Trophoblast cell (in vitro differentiated cells and primary cell): ENCODE results near the gene GAK.

ENCODE experiments used
- DNase-seq, 2 donors: peaks; one replicate each; pipeline ENCODE4 v3.0.0-alpha.2; 2016
- H2AFZ ChIP-seq: 2 replicates; pipeline ENCODE4 v1.6.1; 2013; ENCODE audit warnings: low read length, moderate library complexity, mild to moderate bottlenecking; ENCODE audit not compliant: insufficient read depth, poor library complexity
- H2AK5ac ChIP-seq: 2 replicates; pipeline ENCODE4 v1.6.1; 2013; ENCODE audit warnings: mild to moderate bottlenecking, low read length
- H2BK120ac ChIP-seq: 2 replicates; pipeline ENCODE4 v1.6.1; 2013; ENCODE audit warnings: low read length, mild to moderate bottlenecking, moderate library complexity; ENCODE audit not compliant: insufficient read depth, poor library complexity
- H2BK12ac ChIP-seq: 2 replicates; pipeline ENCODE4 v1.6.1; 2013; ENCODE audit warnings: mild to moderate bottlenecking, low read length, moderate library complexity
- H2BK5ac ChIP-seq: 2 replicates; pipeline ENCODE4 v1.6.1; 2013; ENCODE audit warnings: low read length, low read depth, moderate library complexity, mild to moderate bottlenecking; ENCODE audit not compliant: poor library complexity
- H3K14ac ChIP-seq: 2 replicates; pipeline ENCODE4 v1.6.1; 2013; ENCODE audit warnings: mild to moderate bottlenecking, low read length
- H3K18ac ChIP-seq: 2 replicates; pipeline ENCODE4 v1.6.1; 2013; ENCODE audit warnings: mild to moderate bottlenecking, low read length
- H3K23ac ChIP-seq: 2 replicates; pipeline ENCODE4 v1.6.1; 2013; ENCODE audit warnings: low read length
- H3K27ac ChIP-seq: 2 replicates; pipeline ENCODE4 v1.5.1; 2013; ENCODE audit warnings: low read depth, mild to moderate bottlenecking, inconsistent platforms, low read length, moderate library complexity
- H3K27me3 ChIP-seq: 2 replicates; pipeline ENCODE4 v1.6.1; 2013; ENCODE audit warnings: inconsistent platforms, mild to moderate bottlenecking, low read length, moderate library complexity; ENCODE audit not compliant: insufficient read depth
- H3K36me3 ChIP-seq, 2 experiments: 1 replicate in 1 of 2; 2 replicates in 1 of 2; pipeline ENCODE4 v1.6.1; 2013; ENCODE audit warnings: low read length in 2 of 2, mild to moderate bottlenecking in 2 of 2, moderate library complexity in 1 of 2; ENCODE audit not compliant: insufficient read depth in 2 of 2, control insufficient read depth in 1 of 2
- H3K4ac ChIP-seq: 2 replicates; pipeline ENCODE4 v1.6.1; 2013; ENCODE audit warnings: low read depth, mild to moderate bottlenecking, low read length, moderate library complexity
- H3K4me1 ChIP-seq, 2 experiments: 1 replicate in 1 of 2; 2 replicates in 1 of 2; pipeline ENCODE4 v1.6.1; 2013; ENCODE audit warnings: low read length in 2 of 2, mild to moderate bottlenecking in 2 of 2, moderate library complexity in 1 of 2; ENCODE audit not compliant: insufficient read depth in 2 of 2, control insufficient read depth in 1 of 2
- H3K4me2 ChIP-seq: 2 replicates; pipeline ENCODE4 v1.6.1; 2013; ENCODE audit warnings: inconsistent platforms, mild to moderate bottlenecking, low read length, moderate library complexity
- H3K4me3 ChIP-seq: 2 replicates; pipeline ENCODE4 v1.5.1; 2013; ENCODE audit warnings: mild to moderate bottlenecking, low read depth, low read length, inconsistent platforms
- H3K79me1 ChIP-seq: one replicate; pipeline ENCODE4 v1.6.1; 2013; ENCODE audit warnings: low read length
- H3K79me2 ChIP-seq: 2 replicates; pipeline ENCODE4 v1.6.1; 2013; ENCODE audit warnings: low read length, mild to moderate bottlenecking; ENCODE audit not compliant: control insufficient read depth, insufficient read depth, poor library complexity
- H3K9ac ChIP-seq: 2 replicates; pipeline ENCODE4 v1.6.1; 2013; ENCODE audit warnings: mild to moderate bottlenecking, low read length
- H3K9me3 ChIP-seq: 2 replicates; pipeline ENCODE4 v1.6.1; 2013; ENCODE audit warnings: low read depth, mild to moderate bottlenecking, control low read depth, inconsistent platforms, low read length; ENCODE audit not compliant: insufficient read depth
- H4K12ac ChIP-seq: 2 replicates; pipeline ENCODE4 v1.6.1; 2013; ENCODE audit warnings: low read depth, mild to moderate bottlenecking, low read length, moderate library complexity
- H4K8ac ChIP-seq: 2 replicates; pipeline ENCODE4 v1.6.1; 2013; ENCODE audit warnings: low read depth, mild to moderate bottlenecking, low read length, moderate library complexity
- H4K91ac ChIP-seq: one replicate; pipeline ENCODE4 v1.6.1; 2013; ENCODE audit warnings: low read depth, mild to moderate bottlenecking, low read length, moderate library complexity
- WGBS: extraction: QIAGEN DNeasy Blood & Tissue Kit; methylation state at CpG from one replicate; pipeline ENCODE4 v1.1.7; 2013; ENCODE audit warnings: missing lambda C conversion rate; ENCODE audit not compliant: insufficient read length, insufficient coverage; ENCODE audit errors: extremely low coverage; 5-methylcytosine and 5-hydroxymethylcytosine counted together

GAK gene

DNA sequence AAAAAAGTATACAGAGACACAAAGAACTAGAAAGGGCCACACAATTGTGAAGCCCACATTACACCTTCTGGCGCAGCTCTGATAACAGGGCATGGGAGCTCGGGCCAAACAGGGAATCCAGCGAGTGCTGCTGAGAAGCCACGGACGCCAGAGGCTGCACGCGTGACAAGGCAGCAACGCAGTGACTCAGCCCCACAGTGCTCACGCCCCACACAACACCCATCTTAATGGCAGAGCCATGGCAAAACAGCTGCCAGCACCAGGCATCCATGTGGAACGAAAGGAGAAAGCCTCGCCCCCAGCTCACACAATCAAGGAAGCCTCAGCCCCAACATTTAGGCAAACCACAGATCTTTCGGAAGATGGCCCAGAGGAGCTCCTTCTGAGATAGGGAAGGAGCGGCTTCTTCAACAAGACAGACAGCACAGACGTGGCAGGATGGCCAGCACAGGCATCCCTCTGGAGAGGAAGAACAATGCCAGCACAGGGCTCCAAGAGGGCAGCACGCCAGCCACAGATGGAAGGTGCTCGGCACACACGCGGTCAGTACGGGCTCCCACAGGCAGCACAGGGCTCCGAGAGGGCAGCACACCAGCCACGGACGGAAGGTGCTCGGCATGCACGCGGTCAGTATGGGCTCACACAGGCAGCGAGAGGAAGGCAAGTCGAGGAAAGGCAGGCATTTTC lies 33.1 kb downstream of the GAK start:
- Histone ChIP-seq H2BK120ac (no peak overlapping the region), H4K12ac (no peak overlapping the region), H3K36me3 (peaks cover 54 to 70% of the 10 kb centered on the region in 2 experiments), H3K27me3 (no peaks in the 10 kb centered on the region), H3K4me3 (no peak overlapping the region), H3K79me1 (no peaks in the 10 kb centered on the region), H3K23ac (no peak overlapping the region), H2BK5ac (no peak overlapping the region), H3K9me3 (no peaks in the 10 kb centered on the region), H3K4me2 (no peak overlapping the region), H3K4me1 (no peaks in the 10 kb centered on the region), H2AFZ (no peak overlapping the region), H4K91ac (no peak overlapping the region), H4K8ac (no peak overlapping the region), H3K18ac (no peak overlapping the region), H3K14ac (no peak overlapping the region), H3K79me2 (no peaks in the 10 kb centered on the region), H3K9ac (no peak overlapping the region), H2BK12ac (no peak overlapping the region), H3K27ac (no peak overlapping the region), H3K4ac (no peak overlapping the region), H2AK5ac (no peak overlapping the region)
- no CpG with 5 or more reads among the region's 27 CpGs for WGBS
- DNase-seq, result no peak

DNA sequence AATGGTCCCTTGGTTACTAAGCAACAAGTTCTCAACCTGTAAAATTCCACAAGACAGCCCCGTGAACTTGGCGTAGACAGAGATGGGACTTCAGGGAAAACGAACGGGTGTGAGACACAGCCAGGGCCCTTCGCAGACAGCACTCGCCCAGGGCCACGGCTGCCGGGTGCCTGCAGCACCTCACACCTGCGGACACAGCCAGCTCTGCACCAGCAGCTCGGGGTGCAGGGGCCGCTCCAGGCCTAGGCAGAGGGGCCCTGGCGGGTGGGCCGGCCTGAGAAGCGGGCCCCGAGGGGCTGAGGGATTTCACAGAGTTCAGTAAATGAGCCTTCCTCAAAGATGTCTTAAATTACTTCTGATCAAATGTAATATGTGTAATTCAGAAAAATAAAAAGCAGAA lies 34.0 kb downstream of the GAK start:
- no peak for DNase-seq
- Histone ChIP-seq H4K8ac (no peak overlapping the region), H3K14ac (no peak overlapping the region), H3K27me3 (no peaks in the 10 kb centered on the region), H3K9me3 (no peaks in the 10 kb centered on the region), H3K27ac (no peak overlapping the region), H3K4me1 (no peaks in the 10 kb centered on the region), H2BK120ac (no peak overlapping the region), H2AFZ (no peak overlapping the region), H3K4ac (no peak overlapping the region), H3K4me2 (no peak overlapping the region), H4K91ac (no peak overlapping the region), H2BK5ac (no peak overlapping the region), H3K18ac (no peak overlapping the region), H3K36me3 (peaks cover 54 to 71% of the 10 kb centered on the region in 2 experiments), H2AK5ac (no peak overlapping the region), H2BK12ac (no peak overlapping the region), H3K9ac (no peak overlapping the region), H3K4me3 (no peak overlapping the region), H3K23ac (no peak overlapping the region), H3K79me1 (no peaks in the 10 kb centered on the region), H4K12ac (no peak overlapping the region), H3K79me2 (no peaks in the 10 kb centered on the region)
- no CpG with 5 or more reads among the region's 15 CpGs for WGBS

DNA sequence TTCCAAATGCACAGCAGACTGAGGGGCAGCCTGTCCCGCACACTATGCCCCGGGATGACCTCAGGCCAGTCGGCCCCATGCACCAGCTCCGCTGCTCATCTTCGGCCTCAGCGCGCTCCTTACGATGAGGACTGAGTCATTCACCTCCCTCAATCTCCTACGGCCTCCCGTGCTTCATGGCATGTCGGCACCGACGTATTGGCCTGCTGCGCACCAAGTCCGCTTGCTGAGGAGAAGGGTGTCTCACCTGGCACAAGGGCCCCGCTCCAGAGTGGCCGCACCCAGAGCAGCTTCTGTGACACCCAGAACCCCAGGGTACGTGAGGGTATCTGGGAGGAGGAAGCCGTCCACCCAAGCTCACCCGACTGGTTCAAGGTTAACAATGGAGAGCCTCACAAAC lies 35.5 kb downstream of the GAK start:
- H3K4me2 ChIP-seq, result no peak overlapping the region
- no peak overlapping the region for H2AK5ac ChIP-seq
- DNase-seq, result no peak
- H3K4ac ChIP-seq, result no peak overlapping the region
- H2BK12ac ChIP-seq, result no peak overlapping the region
- no peak overlapping the region for H3K9ac ChIP-seq
- no peak overlapping the region for H4K8ac ChIP-seq
- no peak overlapping the region for H3K27ac ChIP-seq
- H3K27me3 ChIP-seq, result no peaks in the 10 kb centered on the region
- WGBS, result no CpG with 5 or more reads among the region's 20 CpGs
- H3K4me3 ChIP-seq, result no peak overlapping the region
- H3K14ac ChIP-seq, result no peak overlapping the region
- no peak overlapping the region for H3K23ac ChIP-seq
- no peak overlapping the region for H4K12ac ChIP-seq
- no peaks in the 10 kb centered on the region for H3K79me1 ChIP-seq
- H3K79me2 ChIP-seq, result no peaks in the 10 kb centered on the region
- no peak overlapping the region for H2AFZ ChIP-seq
- no peaks in the 10 kb centered on the region for H3K9me3 ChIP-seq
- H3K4me1 ChIP-seq, result no peaks in the 10 kb centered on the region
- peaks cover 64 to 82% of the 10 kb centered on the region in 2 experiments for H3K36me3 ChIP-seq
- no peak overlapping the region for H2BK5ac ChIP-seq
- H4K91ac ChIP-seq, result no peak overlapping the region
- no peak overlapping the region for H2BK120ac ChIP-seq
- no peak overlapping the region for H3K18ac ChIP-seq

DNA sequence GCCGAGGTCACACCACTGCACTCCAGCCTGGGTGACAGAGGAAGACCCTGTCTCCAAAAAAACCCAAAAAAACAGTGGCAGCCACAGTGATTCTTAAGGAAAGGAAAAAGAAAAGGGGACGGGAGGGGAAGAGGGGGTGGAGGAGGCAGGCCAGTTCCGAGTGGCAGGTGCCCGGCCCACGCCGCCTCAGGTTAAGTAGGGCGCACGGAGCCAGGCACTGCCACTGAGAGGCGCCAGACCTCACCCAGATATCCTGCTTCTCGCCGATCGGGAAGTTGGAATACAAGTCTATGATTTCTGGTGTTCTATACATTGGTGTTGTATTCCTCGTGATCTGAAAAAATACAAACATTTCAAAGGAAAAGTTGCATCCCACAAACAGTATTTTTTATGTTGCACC lies 35.9 kb downstream of the GAK start:
- WGBS, result no CpG with 5 or more reads among the region's 13 CpGs
- no peak overlapping the region for H3K9ac ChIP-seq
- H3K18ac ChIP-seq, result no peak overlapping the region
- no peak overlapping the region for H3K4ac ChIP-seq
- H4K12ac ChIP-seq, result no peak overlapping the region
- no peaks in the 10 kb centered on the region for H3K4me1 ChIP-seq
- H2BK12ac ChIP-seq, result no peak overlapping the region
- no peak overlapping the region for H3K14ac ChIP-seq
- no peak overlapping the region for H4K8ac ChIP-seq
- no peak overlapping the region for H2AFZ ChIP-seq
- no peaks in the 10 kb centered on the region for H3K27me3 ChIP-seq
- H3K36me3 ChIP-seq, result peaks cover 66 to 78% of the 10 kb centered on the region in 2 experiments
- H3K79me1 ChIP-seq, result no peaks in the 10 kb centered on the region
- H3K4me3 ChIP-seq, result no peak overlapping the region
- no peaks in the 10 kb centered on the region for H3K9me3 ChIP-seq
- no peak overlapping the region for H2BK120ac ChIP-seq
- H3K4me2 ChIP-seq, result no peak overlapping the region
- H2BK5ac ChIP-seq, result no peak overlapping the region
- DNase-seq, result no peak
- no peak overlapping the region for H3K27ac ChIP-seq
- H3K23ac ChIP-seq, result no peak overlapping the region
- no peaks in the 10 kb centered on the region for H3K79me2 ChIP-seq
- no peak overlapping the region for H4K91ac ChIP-seq
- no peak overlapping the region for H2AK5ac ChIP-seq
